ENCODE data around the gene ATP9A. TPM values are rescaled to one million over a fixed set of nuclear protein-coding genes. Genes with fewer than 3 reads are reported as not detected.

Gene ATP9A
- total RNA-seq, 1 donor: 69.1 TPM

DNA sequence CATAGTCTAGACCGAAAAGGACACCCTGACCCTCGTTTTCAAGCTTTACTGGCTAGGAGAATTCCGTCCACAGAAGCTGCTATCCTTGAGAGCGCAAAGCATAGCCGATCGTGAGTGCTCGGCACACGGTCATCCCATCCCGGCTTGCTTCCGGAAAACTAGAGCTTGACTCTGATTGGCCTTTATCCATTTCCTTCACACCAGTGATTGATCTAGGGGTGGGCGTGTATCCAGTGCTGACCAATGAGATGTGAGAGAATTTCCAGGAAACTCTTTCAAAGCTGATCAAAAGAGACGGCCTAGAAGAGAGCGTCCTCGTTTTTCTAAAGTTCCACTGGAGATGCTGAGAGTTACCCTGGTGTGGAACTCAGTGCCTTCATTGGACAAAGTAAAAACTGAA, 184.7 kb downstream of the ATP9A start:
- TF ChIP-seq, protein P1, sequence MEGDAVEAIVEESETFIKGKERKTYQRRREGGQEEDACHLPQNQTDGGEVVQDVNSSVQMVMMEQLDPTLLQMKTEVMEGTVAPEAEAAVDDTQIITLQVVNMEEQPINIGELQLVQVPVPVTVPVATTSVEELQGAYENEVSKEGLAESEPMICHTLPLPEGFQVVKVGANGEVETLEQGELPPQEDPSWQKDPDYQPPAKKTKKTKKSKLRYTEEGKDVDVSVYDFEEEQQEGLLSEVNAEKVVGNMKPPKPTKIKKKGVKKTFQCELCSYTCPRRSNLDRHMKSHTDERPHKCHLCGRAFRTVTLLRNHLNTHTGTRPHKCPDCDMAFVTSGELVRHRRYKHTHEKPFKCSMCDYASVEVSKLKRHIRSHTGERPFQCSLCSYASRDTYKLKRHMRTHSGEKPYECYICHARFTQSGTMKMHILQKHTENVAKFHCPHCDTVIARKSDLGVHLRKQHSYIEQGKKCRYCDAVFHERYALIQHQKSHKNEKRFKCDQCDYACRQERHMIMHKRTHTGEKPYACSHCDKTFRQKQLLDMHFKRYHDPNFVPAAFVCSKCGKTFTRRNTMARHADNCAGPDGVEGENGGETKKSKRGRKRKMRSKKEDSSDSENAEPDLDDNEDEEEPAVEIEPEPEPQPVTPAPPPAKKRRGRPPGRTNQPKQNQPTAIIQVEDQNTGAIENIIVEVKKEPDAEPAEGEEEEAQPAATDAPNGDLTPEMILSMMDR (IDR thresholded peaks at IDR 0.05; ENCODE audit: insufficient read depth, low read length): no peak
- DNase-seq (ENCODE audit: low read depth): no peak
- H3K4me3 ChIP-seq (ENCODE audit: low read depth, low read length): no peak overlapping the region

DNA sequence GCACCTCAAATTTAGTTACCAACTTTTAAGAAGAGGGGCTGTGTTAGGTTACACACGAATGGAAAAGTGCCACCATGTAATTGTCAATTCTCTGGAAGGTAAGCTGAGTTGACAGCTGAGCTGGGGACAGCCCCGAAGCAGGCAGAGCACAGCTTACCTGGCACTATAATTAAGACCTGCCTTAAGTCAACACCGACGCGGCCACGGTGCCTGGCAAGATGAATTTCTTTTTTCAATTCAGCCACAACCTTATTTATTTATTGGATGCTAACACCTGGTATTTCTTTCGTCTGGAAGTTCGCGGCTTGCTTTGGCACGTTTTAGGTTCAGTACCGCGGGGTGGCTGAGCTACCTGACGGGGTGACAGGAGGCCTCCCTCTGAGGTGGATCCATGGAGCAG, 185.1 kb downstream of the ATP9A start:
- H3K4me3 ChIP-seq (ENCODE audit: low read depth, low read length): no peak overlapping the region
- TF ChIP-seq, protein P1 (IDR thresholded peaks at IDR 0.05; ENCODE audit: insufficient read depth, low read length): no peak

DNA sequence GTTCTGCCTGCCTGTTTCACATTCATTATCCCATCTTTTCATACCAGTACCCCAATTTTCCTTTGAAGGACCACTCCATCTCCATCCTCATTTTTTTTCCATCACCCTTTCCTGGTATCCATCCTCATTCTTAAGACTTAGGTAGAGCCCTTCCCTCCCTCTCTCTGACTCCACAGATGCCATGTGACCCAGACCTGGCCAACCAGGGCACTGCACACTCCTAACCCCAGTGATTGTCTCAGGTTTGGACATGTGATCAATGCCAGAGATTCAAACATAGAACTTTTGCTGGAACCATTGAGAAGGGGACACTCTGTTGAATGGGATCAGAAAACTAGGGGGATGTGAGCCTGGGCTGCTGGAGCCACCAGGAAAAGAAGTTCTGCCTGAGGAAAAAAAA, 186.6 kb downstream of the ATP9A start:
- no peak overlapping the region for H3K4me3 ChIP-seq (ENCODE audit: low read depth, low read length)
- no peak for DNase-seq (ENCODE audit: low read depth)
- TF ChIP-seq, protein P1 (IDR thresholded peaks at IDR 0.05; ENCODE audit: insufficient read depth, low read length): no peak

More for the DNA sequence above, 185.1 kb downstream of the ATP9A start:
- DNase-seq (ENCODE audit: low read depth): no peak

DNA sequence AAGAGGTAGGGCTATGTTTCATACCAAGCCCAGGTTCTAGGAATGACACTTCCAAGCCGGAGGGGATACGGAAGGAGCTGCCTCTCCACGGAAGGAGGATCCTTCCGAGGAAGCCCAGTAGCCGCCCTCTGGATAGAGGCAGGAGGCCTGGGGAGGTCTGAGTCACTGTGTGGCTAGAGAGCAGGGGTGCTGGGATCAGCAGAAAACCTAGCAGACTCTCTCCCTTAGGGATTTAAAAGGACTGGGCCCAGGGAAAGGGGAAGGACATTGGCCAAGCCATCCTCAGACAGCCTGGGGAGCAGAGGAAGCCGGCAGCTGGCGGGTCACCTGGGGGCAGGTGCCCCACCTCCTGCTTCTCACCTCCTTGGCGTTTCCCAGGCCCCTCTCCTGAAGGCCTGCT, 189.1 kb downstream of the ATP9A start:
- no peak for DNase-seq (ENCODE audit: low read depth)
- TF ChIP-seq, protein P1 (IDR thresholded peaks at IDR 0.05; ENCODE audit: insufficient read depth, low read length): no peak
- H3K4me3 ChIP-seq (ENCODE audit: low read depth, low read length): no peak overlapping the region

DNA sequence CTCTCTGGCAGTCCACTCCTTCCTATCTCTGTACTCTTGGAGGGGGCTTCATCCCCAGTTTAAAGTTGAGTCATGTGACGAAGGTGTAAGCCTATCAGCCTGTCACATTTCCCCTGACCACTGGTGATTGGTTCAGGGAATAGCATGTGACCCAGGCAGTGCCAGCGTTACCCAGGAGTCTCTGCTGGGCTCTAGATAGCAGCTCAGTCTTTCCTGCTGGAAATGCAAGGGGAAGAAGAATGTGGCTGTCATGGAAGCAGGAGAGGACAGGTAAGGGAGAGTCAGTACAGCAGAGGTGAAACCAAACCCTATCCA, 190.1 kb downstream of the ATP9A start:
- no peak for DNase-seq (ENCODE audit: low read depth)
- TF ChIP-seq, protein P1 (IDR thresholded peaks at IDR 0.05; ENCODE audit: insufficient read depth, low read length): no peak
- no peak overlapping the region for H3K4me3 ChIP-seq (ENCODE audit: low read depth, low read length)

DNA sequence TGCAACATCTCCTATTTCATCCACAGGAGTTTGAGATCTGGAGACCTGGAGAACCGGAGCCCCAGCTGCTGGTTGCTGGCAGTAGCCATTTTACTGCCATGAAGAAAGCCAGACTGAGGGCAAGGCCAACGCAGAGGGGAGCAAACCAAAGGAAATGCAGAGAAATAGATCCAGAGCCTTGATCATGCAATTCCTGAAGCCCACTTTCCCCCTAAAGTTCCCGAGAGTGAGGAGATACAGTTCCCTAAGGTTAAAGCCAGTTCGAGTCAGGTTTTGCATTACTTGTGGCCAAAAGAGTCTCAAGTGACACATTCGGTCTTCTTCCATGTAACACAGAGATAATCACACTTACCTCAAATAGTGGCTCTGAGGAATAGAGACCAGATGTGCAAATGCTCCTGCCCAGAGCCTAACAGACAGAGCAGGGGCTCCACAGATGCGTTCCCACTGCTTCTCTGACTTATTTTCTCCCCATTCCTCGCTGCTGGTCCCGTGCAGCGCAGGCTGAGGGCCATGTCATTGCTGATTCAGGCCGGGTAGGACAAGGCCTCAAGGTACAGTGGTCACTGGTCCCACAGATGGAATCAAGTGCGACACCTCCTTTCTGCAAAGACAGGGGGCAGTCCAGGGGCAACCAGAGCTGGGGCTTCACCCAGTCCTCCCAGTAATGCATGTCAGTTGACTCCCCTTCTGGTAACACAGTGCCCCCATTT, 190.6 kb downstream of the ATP9A start:
- no peak overlapping the region for H3K4me3 ChIP-seq (ENCODE audit: low read depth, low read length)
- TF ChIP-seq, protein P1 (IDR thresholded peaks at IDR 0.05; ENCODE audit: insufficient read depth, low read length): no peak
- DNase-seq (ENCODE audit: low read depth): no peak

DNA sequence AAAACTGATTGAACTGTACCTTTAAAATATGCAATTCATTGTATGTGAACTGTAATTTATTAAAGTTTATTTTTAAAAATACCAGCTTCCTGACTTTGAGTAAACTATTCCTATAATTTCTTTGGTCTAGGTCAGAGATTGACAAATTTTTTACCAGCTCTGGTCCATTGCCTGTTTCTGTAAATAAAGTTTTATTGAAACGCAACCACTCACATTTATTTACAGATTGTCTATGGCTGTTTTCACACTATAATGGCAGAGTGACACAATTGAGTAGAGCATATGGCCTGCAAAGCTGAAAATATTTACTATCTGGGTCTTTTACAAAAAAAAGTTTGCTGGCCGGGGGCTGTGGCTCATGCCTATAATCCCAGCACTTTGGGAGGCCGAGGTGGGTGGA, 192.7 kb downstream of the ATP9A start:
- no peak for DNase-seq (ENCODE audit: low read depth)
- no peak overlapping the region for H3K4me3 ChIP-seq (ENCODE audit: low read depth, low read length)
- TF ChIP-seq, protein P1 (IDR thresholded peaks at IDR 0.05; ENCODE audit: insufficient read depth, low read length): no peak
